ENCODE measurements around the gene NMRAL1.

Gene NMRAL1

GRCh38 chr16:4508806-4509205 is 34.4 kb upstream of the NMRAL1 start:
- no peak for TF ChIP-seq EZH2 (IDR thresholded peaks at IDR 0.05; ENCODE audit: borderline replicate concordance, low read length)
- TF ChIP-seq, protein P1, sequence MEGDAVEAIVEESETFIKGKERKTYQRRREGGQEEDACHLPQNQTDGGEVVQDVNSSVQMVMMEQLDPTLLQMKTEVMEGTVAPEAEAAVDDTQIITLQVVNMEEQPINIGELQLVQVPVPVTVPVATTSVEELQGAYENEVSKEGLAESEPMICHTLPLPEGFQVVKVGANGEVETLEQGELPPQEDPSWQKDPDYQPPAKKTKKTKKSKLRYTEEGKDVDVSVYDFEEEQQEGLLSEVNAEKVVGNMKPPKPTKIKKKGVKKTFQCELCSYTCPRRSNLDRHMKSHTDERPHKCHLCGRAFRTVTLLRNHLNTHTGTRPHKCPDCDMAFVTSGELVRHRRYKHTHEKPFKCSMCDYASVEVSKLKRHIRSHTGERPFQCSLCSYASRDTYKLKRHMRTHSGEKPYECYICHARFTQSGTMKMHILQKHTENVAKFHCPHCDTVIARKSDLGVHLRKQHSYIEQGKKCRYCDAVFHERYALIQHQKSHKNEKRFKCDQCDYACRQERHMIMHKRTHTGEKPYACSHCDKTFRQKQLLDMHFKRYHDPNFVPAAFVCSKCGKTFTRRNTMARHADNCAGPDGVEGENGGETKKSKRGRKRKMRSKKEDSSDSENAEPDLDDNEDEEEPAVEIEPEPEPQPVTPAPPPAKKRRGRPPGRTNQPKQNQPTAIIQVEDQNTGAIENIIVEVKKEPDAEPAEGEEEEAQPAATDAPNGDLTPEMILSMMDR (IDR thresholded peaks at IDR 0.05; ENCODE audit: low read length), result no peak
- Histone ChIP-seq H3K36me3 (ENCODE audit: insufficient read depth, low read length) (peaks cover 62% of the 10 kb centered on the region), H3K79me2 (ENCODE audit: insufficient read depth, low read length) (no peaks in the 10 kb centered on the region), H3K4me2 (ENCODE audit: low read length) (no peak overlapping the region), H3K27me3 (ENCODE audit: insufficient read depth, low read length) (no peaks in the 10 kb centered on the region), H3K9ac (ENCODE audit: low read length) (no peak overlapping the region), H3K9me3 (ENCODE audit: low read length) (no peaks in the 10 kb centered on the region), H2AFZ (ENCODE audit: low read length) (no peak overlapping the region), H3K27ac (ENCODE audit: low read depth, low read length, poor library complexity, severe bottlenecking) (no peak overlapping the region), H3K4me1 (ENCODE audit: insufficient read depth, low read length, severe bottlenecking) (peaks cover 20% of the 10 kb centered on the region), H4K20me1 (ENCODE audit: insufficient read depth, low read length) (no peaks in the 10 kb centered on the region), H3K4me3 (ENCODE audit: low read depth, low read length, poor library complexity, severe bottlenecking) (no peak overlapping the region), H3K9me2 (ENCODE audit: low read depth, low read length) (no peaks in the 10 kb centered on the region), H3F3A (ENCODE audit: insufficient read depth, low read length) (peaks cover 4% of the 10 kb centered on the region; the same call in 1 of the 2 replicates)

DNA sequence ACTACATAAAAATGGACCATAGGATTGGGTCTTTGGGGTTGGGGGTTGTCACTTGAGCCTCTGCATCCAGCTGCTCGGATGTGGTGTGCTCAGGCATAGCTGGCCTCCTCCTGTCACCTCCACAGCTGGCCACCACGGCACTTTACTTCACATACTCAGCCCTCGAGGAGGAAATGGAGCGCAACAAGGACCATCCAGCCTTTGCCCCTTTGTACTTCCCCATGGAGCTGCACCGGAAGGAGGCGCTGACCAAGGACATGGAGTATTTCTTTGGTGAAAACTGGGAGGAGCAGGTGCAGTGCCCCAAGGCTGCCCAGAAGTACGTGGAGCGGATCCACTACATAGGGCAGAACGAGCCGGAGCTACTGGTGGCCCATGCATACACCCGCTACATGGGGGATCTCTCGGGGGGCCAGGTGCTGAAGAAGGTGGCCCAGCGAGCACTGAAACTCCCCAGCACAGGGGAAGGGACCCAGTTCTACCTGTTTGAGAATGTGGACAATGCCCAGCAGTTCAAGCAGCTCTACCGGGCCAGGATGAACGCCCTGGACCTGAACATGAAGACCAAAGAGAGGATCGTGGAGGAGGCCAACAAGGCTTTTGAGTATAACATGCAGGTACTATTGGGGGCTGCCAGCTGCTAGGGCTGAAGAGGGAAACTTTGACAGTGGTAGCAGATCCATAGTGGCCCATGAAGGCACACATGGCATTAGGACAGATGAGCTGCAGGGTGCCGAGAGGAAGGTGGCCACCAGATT is 33.3 kb upstream of the NMRAL1 start:
- Histone ChIP-seq H4K20me1 (ENCODE audit: insufficient read depth, low read length) (no peaks in the 10 kb centered on the region), H3K9me3 (ENCODE audit: low read length) (no peaks in the 10 kb centered on the region), H3K4me2 (ENCODE audit: low read length) (no peak overlapping the region), H3K4me3 (ENCODE audit: low read depth, low read length, poor library complexity, severe bottlenecking) (no peak overlapping the region), H3K27ac (ENCODE audit: low read depth, low read length, poor library complexity, severe bottlenecking) (no peak overlapping the region), H3K9me2 (ENCODE audit: low read depth, low read length) (no peaks in the 10 kb centered on the region), H2AFZ (ENCODE audit: low read length) (no peak overlapping the region), H3K36me3 (ENCODE audit: insufficient read depth, low read length) (peaks cover 58% of the 10 kb centered on the region), H3K4me1 (ENCODE audit: insufficient read depth, low read length, severe bottlenecking) (peaks cover 22% of the 10 kb centered on the region), H3K79me2 (ENCODE audit: insufficient read depth, low read length) (no peaks in the 10 kb centered on the region), H3K27me3 (ENCODE audit: insufficient read depth, low read length) (no peaks in the 10 kb centered on the region), H3F3A (ENCODE audit: insufficient read depth, low read length) (peaks cover 4% of the 10 kb centered on the region; the same call in 1 of the 2 replicates), H3K9ac (ENCODE audit: low read length) (no peak overlapping the region)
- no peak for TF ChIP-seq EZH2 (IDR thresholded peaks at IDR 0.05; ENCODE audit: borderline replicate concordance, low read length)
- TF ChIP-seq, protein P1 (IDR thresholded peaks at IDR 0.05; ENCODE audit: low read length), result no peak

GRCh38 chr16:4506450-4506849 is 32.0 kb upstream of the NMRAL1 start:
- H4K20me1 ChIP-seq (ENCODE audit: insufficient read depth, low read length), result no peaks in the 10 kb centered on the region
- H3F3A ChIP-seq (ENCODE audit: insufficient read depth, low read length), result peaks cover 4% of the 10 kb centered on the region; the same call in 1 of the 2 replicates
- H3K79me2 ChIP-seq (ENCODE audit: insufficient read depth, low read length), result no peaks in the 10 kb centered on the region
- no peaks in the 10 kb centered on the region for H3K9me3 ChIP-seq (ENCODE audit: low read length)
- H3K9me2 ChIP-seq (ENCODE audit: low read depth, low read length), result no peaks in the 10 kb centered on the region
- TF ChIP-seq, protein P1 (IDR thresholded peaks at IDR 0.05; ENCODE audit: low read length), result peak; percentile 94
- TF ChIP-seq EZH2 (IDR thresholded peaks at IDR 0.05; ENCODE audit: borderline replicate concordance, low read length), result no peak
- no peak overlapping the region for H2AFZ ChIP-seq (ENCODE audit: low read length)
- H3K4me1 ChIP-seq (ENCODE audit: insufficient read depth, low read length, severe bottlenecking), result peaks cover 22% of the 10 kb centered on the region
- no peak overlapping the region for H3K4me2 ChIP-seq (ENCODE audit: low read length)
- peaks cover 47% of the 10 kb centered on the region for H3K36me3 ChIP-seq (ENCODE audit: insufficient read depth, low read length)
- H3K27ac ChIP-seq (ENCODE audit: low read depth, low read length, poor library complexity, severe bottlenecking), result peak overlapping the region; percentile 81
- H3K4me3 ChIP-seq (ENCODE audit: low read depth, low read length, poor library complexity, severe bottlenecking), result no peak overlapping the region
- H3K27me3 ChIP-seq (ENCODE audit: insufficient read depth, low read length), result no peaks in the 10 kb centered on the region
- no peak overlapping the region for H3K9ac ChIP-seq (ENCODE audit: low read length)

Data from OCI-LY1 (cell line).